GM21786 (cell line): ENCODE results near the gene ADGRG6.
A peak's percentile ranks its signal among the peaks of the same experiment; 100 is the strongest.
"Not testable (repeated sequence)": the region's sequence is repeated elsewhere in the genome, so short reads cannot be mapped to it uniquely, and the experiment has no call there.

Experiments used
- ATAC-seq: cut with Tn5 transposase; IDR thresholded peaks from one replicate; pipeline ENCODE4 v1.9.1; 2021; ENCODE audit not compliant: unreplicated experiment

The ADGRG6 gene

GRCh38 chr6:142301651-142302391 lies at the start of gene ADGRG6:
Gene ADGRG6, plus strand, starts transcription at chr6:142302007. Its CDS starts 323 bp downstream, at chr6:142302330.
- peak; percentile 74 for ATAC-seq

- ATAC-seq, result no peak
Observed at GRCh38 chr6:142254513-142254912, 47.3 kb upstream of the ADGRG6 start.

GRCh38 chr6:142255785-142256184 lies 46.0 kb upstream of the ADGRG6 start:
- ATAC-seq, result no peak

- no peak for ATAC-seq
Observed at GRCh38 chr6:142258305-142258704, 43.5 kb upstream of the ADGRG6 start.

- no peak for ATAC-seq
Observed at GRCh38 chr6:142258757-142259156, 43.0 kb upstream of the ADGRG6 start.

- no peak for ATAC-seq
Observed at GRCh38 chr6:142260748-142261147, 41.1 kb upstream of the ADGRG6 start.

- no peak for ATAC-seq
Observed at GRCh38 chr6:142262231-142262630, 39.6 kb upstream of the ADGRG6 start.

GRCh38 chr6:142265476-142265875 lies 36.3 kb upstream of the ADGRG6 start:
- ATAC-seq, result no peak

- ATAC-seq, result no peak
Observed at GRCh38 chr6:142266060-142266459, 35.7 kb upstream of the ADGRG6 start.

- ATAC-seq, result no peak
Observed at GRCh38 chr6:142271476-142271875, 30.3 kb upstream of the ADGRG6 start.

- ATAC-seq, result no peak
Observed at GRCh38 chr6:142274656-142275055, 27.2 kb upstream of the ADGRG6 start.

GRCh38 chr6:142275236-142276006 lies 26.4 kb upstream of the ADGRG6 start:
- ATAC-seq, result no peak

GRCh38 chr6:142276256-142276655 lies 25.6 kb upstream of the ADGRG6 start:
- no peak for ATAC-seq

GRCh38 chr6:142279350-142280180 lies 22.2 kb upstream of the ADGRG6 start:
- ATAC-seq, result no peak

GRCh38 chr6:142280265-142280664 lies 21.5 kb upstream of the ADGRG6 start:
- ATAC-seq, result no peak

- no peak for ATAC-seq
Observed at GRCh38 chr6:142280927-142281326, 20.9 kb upstream of the ADGRG6 start.

- ATAC-seq, result not testable (repeated sequence)
Observed at GRCh38 chr6:142283138-142283537, 18.7 kb upstream of the ADGRG6 start.

- no peak for ATAC-seq
Observed at GRCh38 chr6:142284419-142284818, 17.4 kb upstream of the ADGRG6 start.

GRCh38 chr6:142285235-142286087 lies 16.3 kb upstream of the ADGRG6 start:
- ATAC-seq, result no peak

- no peak for ATAC-seq
Observed at GRCh38 chr6:142286088-142286409, 15.8 kb upstream of the ADGRG6 start.

- ATAC-seq, result no peak
Observed at GRCh38 chr6:142289687-142290086, 12.1 kb upstream of the ADGRG6 start.
